ENCODE results near the gene RAPGEF3.

RAPGEF3 gene

GRCh38 chr12:47783821-47784819, 25.4 kb upstream of the RAPGEF3 start:
- Mint-ChIP-seq H3K36me3 (peaks cover 100% of the 10 kb centered on the region), H3K9me3 (no peaks in the 10 kb centered on the region), H3K4me3 (no peak overlapping the region), H3K27ac (peak overlapping the region; percentile 92), H3K4me1 (peaks cover 80% of the 10 kb centered on the region)
- no peak for DNase-seq (ENCODE audit: low spot score in 2 of 2)
- no peak for ATAC-seq

- peak overlapping the region; percentile 92 for H3K27ac Mint-ChIP-seq
- H3K36me3 Mint-ChIP-seq, result peaks cover 100% of the 10 kb centered on the region
- ATAC-seq, result no peak
Measured at GRCh38 chr12:47783024-47783755, 24.5 kb upstream of the RAPGEF3 start.

DNA sequence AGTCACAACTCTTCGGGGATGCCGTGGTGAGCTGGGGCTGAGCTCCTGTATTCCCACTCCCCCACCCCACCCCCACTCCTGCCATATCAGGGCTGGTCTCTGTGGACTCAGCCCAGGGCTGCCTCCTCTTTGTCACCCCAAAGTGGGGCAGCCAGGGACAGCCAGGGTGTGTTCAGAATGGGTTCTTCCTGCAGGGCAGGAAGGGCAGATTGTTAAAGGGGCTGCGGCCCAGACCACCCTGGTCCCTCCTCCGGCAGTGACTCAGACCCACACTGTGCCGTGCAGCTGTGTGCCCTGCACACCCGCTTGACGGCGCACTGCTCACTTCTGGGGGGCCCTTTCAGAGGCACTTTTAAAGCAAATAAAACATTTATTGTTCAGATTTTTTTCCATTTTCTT, 23.7 kb upstream of the RAPGEF3 start:
- H3K4me3 Mint-ChIP-seq, result no peak overlapping the region
- ATAC-seq (peak; percentile 5), DNase-seq (ENCODE audit: low spot score in 2 of 2) (no peak)
- H3K36me3 Mint-ChIP-seq, result peaks cover 100% of the 10 kb centered on the region
- H3K4me1 Mint-ChIP-seq, result peaks cover 75% of the 10 kb centered on the region
- no peaks in the 10 kb centered on the region for H3K9me3 Mint-ChIP-seq
- H3K27ac Mint-ChIP-seq, result peak overlapping the region; percentile 92

More at GRCh38 chr12:47783024-47783755, 24.5 kb upstream of the RAPGEF3 start:
- H3K4me3 Mint-ChIP-seq, result no peak overlapping the region
- peaks cover 77% of the 10 kb centered on the region for H3K4me1 Mint-ChIP-seq
- no peaks in the 10 kb centered on the region for H3K9me3 Mint-ChIP-seq
- no peak for DNase-seq (ENCODE audit: low spot score in 2 of 2)

DNA sequence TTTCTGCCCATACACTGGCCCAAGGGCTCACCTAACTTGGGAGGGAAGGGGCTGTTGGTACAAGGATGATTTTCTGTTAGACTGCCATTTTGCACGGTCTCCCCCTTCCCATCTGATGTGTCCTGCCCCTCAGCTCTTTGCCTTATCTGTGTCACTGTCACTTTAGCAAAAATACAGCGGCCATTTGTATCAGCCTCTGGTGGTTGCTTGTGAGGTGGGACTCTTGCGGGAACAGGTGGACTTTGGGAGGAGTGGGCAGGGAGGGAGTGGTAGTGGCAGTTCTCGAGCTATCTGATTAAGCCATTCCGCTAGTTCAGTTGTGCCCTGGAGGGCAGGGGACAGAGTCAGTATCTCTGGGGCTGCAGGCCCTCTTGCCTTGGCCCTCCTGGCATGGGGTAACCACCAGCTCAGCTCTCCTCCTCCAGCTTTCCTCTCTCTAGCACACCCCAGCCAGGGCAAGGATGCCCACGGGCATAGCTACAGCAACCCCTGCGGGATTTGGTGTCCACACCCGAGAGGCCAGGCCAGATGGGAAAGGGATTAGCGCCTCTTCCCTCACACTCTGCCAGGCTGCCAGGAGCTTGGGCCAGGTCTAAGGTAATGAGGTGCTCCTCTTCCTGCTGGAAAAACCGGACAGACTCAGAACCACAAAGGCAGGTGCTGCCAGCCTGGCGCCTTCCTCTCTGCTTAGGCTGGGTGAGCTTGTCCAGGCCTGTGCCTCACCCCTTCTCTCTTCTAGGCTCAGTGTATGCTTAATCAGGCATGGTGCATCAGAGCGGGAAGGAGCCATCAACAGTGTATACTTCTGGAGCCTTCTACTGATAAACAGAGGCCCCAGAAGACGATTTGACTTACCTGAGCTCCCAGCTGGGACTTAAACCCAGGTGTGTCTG, 23.0 kb upstream of the RAPGEF3 start:
- no peak for DNase-seq (ENCODE audit: low spot score in 2 of 2)
- H3K4me1 Mint-ChIP-seq, result peaks cover 69% of the 10 kb centered on the region
- no peak overlapping the region for H3K4me3 Mint-ChIP-seq
- peak overlapping the region; percentile 92 for H3K27ac Mint-ChIP-seq
- H3K9me3 Mint-ChIP-seq, result no peaks in the 10 kb centered on the region
- peak; percentile 18 for ATAC-seq
- peaks cover 100% of the 10 kb centered on the region for H3K36me3 Mint-ChIP-seq

DNA sequence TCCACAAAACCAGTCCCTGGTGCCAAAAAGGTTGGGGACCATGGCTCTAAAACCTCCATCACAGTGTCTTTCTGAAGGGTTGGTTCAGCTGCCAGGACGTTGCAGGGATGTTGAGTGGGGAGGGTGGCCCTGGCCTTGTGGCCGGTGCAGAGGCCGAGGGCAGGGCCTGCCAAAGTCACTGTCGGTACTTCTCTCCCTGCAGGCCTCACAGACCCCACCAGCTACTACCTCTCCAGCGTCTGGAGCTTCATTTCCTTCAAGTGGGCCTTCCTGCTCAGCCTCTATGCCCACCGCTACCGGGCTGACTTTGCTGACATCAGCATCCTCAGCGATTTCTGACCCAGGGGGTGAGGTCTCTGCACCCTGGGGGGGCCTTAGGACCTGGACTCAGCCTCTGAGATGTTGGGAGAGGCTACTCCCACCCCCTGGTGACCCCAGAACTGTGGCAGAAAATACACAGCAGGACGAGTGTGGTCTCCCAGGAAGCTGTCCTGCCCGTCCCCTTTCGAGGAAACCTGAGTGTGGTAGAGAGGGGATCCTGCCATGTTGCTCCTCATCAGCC, 21.3 kb upstream of the RAPGEF3 start:
- Mint-ChIP-seq H3K36me3 (peaks cover 100% of the 10 kb centered on the region), H3K9me3 (no peaks in the 10 kb centered on the region), H3K27ac (peak overlapping the region; percentile 92), H3K4me1 (peaks cover 68% of the 10 kb centered on the region), H3K4me3 (no peak overlapping the region)
- DNase-seq (ENCODE audit: low spot score in 2 of 2) (no peak), ATAC-seq (no peak)

GRCh38 chr12:47779301-47779942, 20.7 kb upstream of the RAPGEF3 start:
- Mint-ChIP-seq H3K36me3 (peaks cover 99% of the 10 kb centered on the region), H3K4me3 (no peak overlapping the region), H3K27ac (peak overlapping the region; percentile 92), H3K9me3 (no peaks in the 10 kb centered on the region), H3K4me1 (peaks cover 68% of the 10 kb centered on the region)
- DNase-seq (ENCODE audit: low spot score in 2 of 2) (peak; percentile 91 to 96), ATAC-seq (peak; percentile 85)

DNA sequence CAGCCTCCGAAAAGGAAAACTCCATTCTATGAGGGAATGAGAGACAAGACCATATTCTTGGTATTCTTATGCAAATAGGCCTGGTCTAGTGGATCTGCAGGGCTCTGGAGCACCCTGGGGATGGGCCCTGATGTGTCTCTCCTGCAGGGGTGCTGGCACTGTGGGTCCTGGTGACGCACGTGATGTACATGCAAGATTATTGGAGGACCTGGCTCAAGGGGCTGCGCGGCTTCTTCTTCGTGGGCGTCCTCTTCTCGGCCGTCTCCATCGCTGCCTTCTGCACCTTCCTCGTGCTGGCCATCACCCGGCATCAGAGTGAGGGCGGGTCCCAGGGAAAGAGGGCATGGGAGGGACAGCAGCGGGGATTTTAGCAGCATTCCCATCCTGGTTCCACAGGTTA, 20.2 kb upstream of the RAPGEF3 start:
- Mint-ChIP-seq H3K36me3 (peaks cover 99% of the 10 kb centered on the region), H3K9me3 (no peaks in the 10 kb centered on the region), H3K4me1 (peaks cover 68% of the 10 kb centered on the region), H3K27ac (peak overlapping the region; percentile 92), H3K4me3 (no peak overlapping the region)
- DNase-seq (ENCODE audit: low spot score in 2 of 2) (no peak), ATAC-seq (no peak)

DNA sequence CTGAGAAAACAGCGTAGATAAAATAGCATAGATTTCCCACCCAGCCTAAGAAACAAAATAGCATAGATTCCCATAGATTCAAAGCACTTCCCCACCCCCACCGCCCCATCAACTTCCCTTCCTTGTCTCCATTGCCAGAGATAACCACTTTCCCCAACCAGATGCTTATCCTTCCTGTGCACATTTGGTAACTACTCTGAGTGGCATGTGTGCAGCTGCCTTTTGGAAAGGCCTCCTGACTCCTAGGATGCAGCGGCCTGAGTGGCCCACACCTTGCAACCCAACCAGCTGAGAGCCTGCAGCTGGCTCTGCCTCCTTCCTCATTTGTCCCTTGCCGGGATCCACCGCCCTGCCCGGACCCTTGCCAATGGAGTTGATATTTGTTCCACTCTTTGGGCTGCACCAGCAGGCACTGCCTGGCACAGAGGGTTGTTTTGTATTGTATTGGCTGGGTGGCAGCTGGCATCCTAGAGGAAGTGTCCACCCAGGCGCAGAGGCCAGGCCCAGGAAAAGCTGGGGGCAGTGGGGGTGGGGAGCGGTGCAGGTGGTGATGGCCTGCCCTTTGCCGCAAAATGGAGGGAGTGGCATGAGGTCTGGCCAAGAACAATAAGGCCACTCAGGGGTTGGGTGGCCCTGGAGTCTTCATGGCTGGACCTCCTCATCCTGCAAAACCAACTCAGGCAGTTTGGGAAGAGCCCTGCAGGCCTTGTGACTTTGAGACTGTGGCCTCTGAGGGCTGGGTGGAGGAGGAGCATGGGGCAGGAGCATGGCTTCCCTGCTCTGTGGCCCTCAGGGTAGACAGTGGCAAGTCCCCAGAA, 19.3 kb upstream of the RAPGEF3 start:
- Mint-ChIP-seq H3K9me3 (no peaks in the 10 kb centered on the region), H3K4me1 (peaks cover 69% of the 10 kb centered on the region), H3K4me3 (no peak overlapping the region), H3K36me3 (peaks cover 95% of the 10 kb centered on the region), H3K27ac (peak overlapping the region; percentile 92)
- no peak for DNase-seq (ENCODE audit: low spot score in 2 of 2)
- ATAC-seq, result no peak

DNA sequence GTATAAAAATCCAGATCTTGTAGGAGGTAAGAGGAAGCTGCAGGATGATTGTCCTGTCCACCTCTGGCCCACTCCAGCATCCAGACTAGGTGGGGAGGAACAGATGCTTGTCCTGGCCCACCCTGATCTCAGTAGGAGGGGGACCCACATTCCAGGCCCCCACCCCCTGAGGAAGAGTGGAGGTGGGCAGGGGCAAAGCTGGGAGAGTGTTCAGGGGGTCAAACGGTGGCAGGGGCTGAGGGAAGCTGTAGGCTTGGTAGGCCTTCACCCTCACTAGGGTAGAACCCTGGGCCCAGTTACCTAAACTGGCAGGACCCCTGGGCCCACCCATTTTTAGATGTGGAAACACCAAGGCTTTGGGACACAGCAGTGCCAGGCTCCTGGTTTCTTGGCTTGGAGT, 18.5 kb upstream of the RAPGEF3 start:
- Mint-ChIP-seq H3K4me1 (peaks cover 67% of the 10 kb centered on the region), H3K9me3 (no peaks in the 10 kb centered on the region), H3K27ac (peak overlapping the region; percentile 92), H3K36me3 (peaks cover 91% of the 10 kb centered on the region), H3K4me3 (no peak overlapping the region)
- no peak for DNase-seq (ENCODE audit: low spot score in 2 of 2)
- no peak for ATAC-seq

DNA sequence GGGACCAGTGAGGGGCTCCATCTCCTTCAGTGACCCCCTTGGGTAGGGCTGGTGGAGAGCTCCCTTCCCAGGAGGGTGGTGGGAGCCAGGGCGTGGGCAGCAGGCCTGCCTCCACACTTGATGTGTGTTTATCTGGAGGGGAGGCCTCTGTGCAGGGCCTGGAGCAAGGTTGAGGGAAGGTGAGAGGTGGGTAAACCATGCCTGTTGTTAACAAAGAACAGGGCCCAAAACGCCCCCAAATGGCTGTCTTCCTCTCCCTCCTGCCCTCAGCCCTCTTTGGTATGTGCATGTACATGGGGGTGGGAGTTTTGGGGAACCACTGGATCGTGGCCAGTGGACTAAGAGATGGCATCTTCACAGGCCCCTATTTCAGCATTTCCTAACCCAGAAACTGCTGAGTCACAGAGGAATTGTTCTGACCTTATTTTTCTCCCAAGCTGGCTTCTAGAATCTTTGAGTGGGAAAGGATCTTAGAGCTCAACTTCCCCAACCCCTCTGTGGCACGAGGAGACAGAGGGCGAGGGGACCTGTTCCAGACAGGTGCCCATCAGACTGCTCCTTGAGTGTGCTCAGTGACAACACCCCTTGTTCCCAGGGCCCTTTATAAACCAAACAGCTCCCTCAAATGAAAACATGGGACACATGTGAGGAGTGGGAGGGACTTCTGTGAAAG, 17.9 kb upstream of the RAPGEF3 start:
- DNase-seq (ENCODE audit: low spot score in 2 of 2) (no peak), ATAC-seq (no peak)
- H3K9me3 Mint-ChIP-seq, result no peaks in the 10 kb centered on the region
- H3K36me3 Mint-ChIP-seq, result peaks cover 88% of the 10 kb centered on the region
- H3K4me3 Mint-ChIP-seq, result no peak overlapping the region
- H3K4me1 Mint-ChIP-seq, result peaks cover 61% of the 10 kb centered on the region
- H3K27ac Mint-ChIP-seq, result peak overlapping the region; percentile 92

- peak overlapping the region; percentile 92 for H3K27ac Mint-ChIP-seq
- ATAC-seq (no peak), DNase-seq (ENCODE audit: low spot score in 2 of 2) (no peak)
- no peak overlapping the region for H3K4me3 Mint-ChIP-seq
- H3K4me1 Mint-ChIP-seq, result peaks cover 54% of the 10 kb centered on the region
- H3K9me3 Mint-ChIP-seq, result no peaks in the 10 kb centered on the region
- peaks cover 75% of the 10 kb centered on the region for H3K36me3 Mint-ChIP-seq
Measured at GRCh38 chr12:47775100-47775911, 16.6 kb upstream of the RAPGEF3 start.

DNA sequence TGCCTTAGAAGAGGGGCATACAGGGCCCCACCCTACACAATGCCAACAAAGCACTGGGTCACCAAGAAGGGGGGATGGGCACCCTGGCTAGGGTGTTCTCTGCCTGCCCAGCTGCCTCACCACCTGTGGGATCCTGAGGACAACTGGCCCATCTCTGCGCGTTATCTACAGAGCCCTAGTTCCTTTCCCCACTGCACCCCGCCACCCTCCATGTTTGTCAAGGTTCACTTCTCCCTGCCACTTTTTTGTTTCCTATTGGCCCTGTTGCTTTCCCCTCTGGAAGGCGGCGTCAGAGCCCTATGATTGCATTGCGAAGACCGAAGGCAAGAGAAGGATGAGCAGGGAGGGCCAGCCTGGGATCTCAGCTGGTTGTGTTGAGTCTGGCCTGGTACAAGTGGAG, 16.0 kb upstream of the RAPGEF3 start:
- peaks cover 50% of the 10 kb centered on the region for H3K4me1 Mint-ChIP-seq
- peak overlapping the region; percentile 92 for H3K27ac Mint-ChIP-seq
- ATAC-seq (no peak), DNase-seq (ENCODE audit: low spot score in 2 of 2) (no peak)
- peaks cover 68% of the 10 kb centered on the region for H3K36me3 Mint-ChIP-seq
- no peaks in the 10 kb centered on the region for H3K9me3 Mint-ChIP-seq
- H3K4me3 Mint-ChIP-seq, result peak overlapping the region; percentile 84
